HepG2 (cell line): Measurements from ENCODE around the gene SLC35B2. TPM values are rescaled to one million over a fixed set of nuclear protein-coding genes. Genes with fewer than 3 reads are reported as not detected.

Experiments used
- CTCF ChIP-seq: sonication (generic); formaldehyde crosslinking; IDR thresholded peaks from 2 replicates; pipeline ENCODE4 v1.5.0; 2020; ENCODE audit warnings: mild to moderate bottlenecking, missing genetic modification reagents, moderate library complexity
- SETDB1 ChIP-seq: sonication (generic); formaldehyde crosslinking; IDR thresholded peaks from 2 replicates; pipeline ENCODE4 v1.5.1; 2020; ENCODE audit warnings: missing genetic modification reagents, mild to moderate bottlenecking, borderline replicate concordance
- SNAPC4 ChIP-seq: sonication (generic); formaldehyde crosslinking; IDR thresholded peaks from 2 replicates; pipeline ENCODE4 v1.4.0; 2020; ENCODE audit warnings: mild to moderate bottlenecking, missing genetic modification reagents
- ZNF18 ChIP-seq: sonication (generic); formaldehyde crosslinking; IDR thresholded peaks from 2 replicates; pipeline ENCODE4 v1.8.0; 2022; ENCODE audit warnings: mild to moderate bottlenecking, missing genetic modification reagents; ENCODE audit not compliant: insufficient replicate concordance
- ZNF33A ChIP-seq: sonication (generic); formaldehyde crosslinking; IDR thresholded peaks from 2 replicates; pipeline ENCODE4 v1.5.1; 2020; ENCODE audit warnings: missing genetic modification reagents, mild to moderate bottlenecking, moderate library complexity, borderline replicate concordance
- ZNF354B ChIP-seq: sonication (generic); formaldehyde crosslinking; IDR thresholded peaks from 2 replicates; pipeline ENCODE4 v1.8.0; 2022; ENCODE audit warnings: mild to moderate bottlenecking, missing genetic modification reagents
- ZNF780A ChIP-seq: sonication (generic); formaldehyde crosslinking; IDR thresholded peaks from 2 replicates; pipeline ENCODE4 v1.8.0; 2022; ENCODE audit warnings: mild to moderate bottlenecking, missing genetic modification reagents, moderate library complexity
- polyA plus RNA-seq, 8 experiments: library from polyadenylated mRNA; depleted of rRNA in 3 of 8; stranded (reverse) in 7 of 8; unstranded in 1 of 8; fragments of >200 nt; fragmentation: Illumina TruSeq in 4 of 8; extraction: Trizol in 4 of 8; gene quantifications; 2 replicates each; pipeline versions ENCODE4 v1.2.1 to v1.2.3, GENCODE V29; 2011 to 2016; ENCODE audit warnings: low read depth in 4 of 8, missing spikeins in 1 of 8, mixed read lengths in 1 of 8; ENCODE audit not compliant: insufficient read depth in 1 of 8
- total RNA-seq, 5 experiments: library from RNA; depleted of rRNA; stranded (reverse); fragments of >200 nt; fragmentation: Illumina TruSeq; extraction: Trizol; gene quantifications; 2 replicates each; pipeline ENCODE4 v1.2.3, GENCODE V29; 2016; ENCODE audit warnings: low read depth in 1 of 5
- TF ChIP-seq, protein P1 (sequence below), 2 experiments: sonication (generic) in 1 of 2; formaldehyde crosslinking in 1 of 2; IDR thresholded peaks; 2 replicates each; pipeline versions ENCODE4 v1.4.0 to v1.6.1; 2018 to 2020; ENCODE audit warnings: missing genetic modification reagents in 2 of 2, borderline replicate concordance in 1 of 2, low read depth in 1 of 2, mild to moderate bottlenecking in 1 of 2, missing biosample characterization in 1 of 2
- TF ChIP-seq, protein P2 (sequence below): sonication (generic); formaldehyde crosslinking; IDR thresholded peaks from 2 replicates; pipeline ENCODE4 v1.4.0; 2020; ENCODE audit warnings: mild to moderate bottlenecking, low read depth, missing genetic modification reagents
- TF ChIP-seq, protein P3 (sequence below): sonication (generic); formaldehyde crosslinking; IDR thresholded peaks from 2 replicates; pipeline ENCODE4 v1.5.1; 2020; ENCODE audit warnings: mild to moderate bottlenecking, missing genetic modification reagents, borderline replicate concordance

SLC35B2 gene
- total and polyA plus RNA-seq, 2 of the 13 experiments (the other 11 are each of a cell fraction or from before 2014, with no cell fraction given): 61.1 to 148 TPM

DNA sequence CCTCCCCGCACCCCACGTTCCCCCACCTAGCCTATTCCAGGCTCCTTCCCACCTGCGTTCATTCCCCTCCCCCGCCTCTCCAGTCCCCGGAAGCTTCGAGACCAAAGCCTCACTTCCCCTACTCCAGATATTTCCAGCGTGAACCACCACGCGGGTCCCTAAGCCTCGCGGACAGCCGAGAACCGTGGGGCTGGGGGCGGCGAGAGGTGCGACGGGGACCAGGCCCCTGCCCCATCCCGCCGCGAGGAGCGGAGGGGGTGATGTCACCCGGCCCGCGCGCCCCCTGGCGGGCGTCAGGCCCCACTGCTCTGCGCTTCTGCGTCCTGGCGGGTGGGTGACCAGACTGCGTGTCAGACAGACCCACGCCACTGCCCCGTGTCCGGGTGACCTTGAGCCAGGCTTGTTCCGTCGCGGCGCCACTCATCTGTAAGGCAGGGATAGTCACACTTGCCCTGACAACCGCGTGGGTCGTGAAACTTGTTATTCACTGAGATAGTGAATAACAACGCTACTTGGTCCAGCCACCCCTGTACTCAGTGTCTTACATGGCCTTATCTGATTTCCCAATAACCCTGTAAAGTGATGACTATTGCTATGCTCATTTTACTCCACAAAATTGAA, 19.4 kb downstream of the SLC35B2 start (continued):
- no peak for TF ChIP-seq ZNF18
- TF ChIP-seq, protein P1, sequence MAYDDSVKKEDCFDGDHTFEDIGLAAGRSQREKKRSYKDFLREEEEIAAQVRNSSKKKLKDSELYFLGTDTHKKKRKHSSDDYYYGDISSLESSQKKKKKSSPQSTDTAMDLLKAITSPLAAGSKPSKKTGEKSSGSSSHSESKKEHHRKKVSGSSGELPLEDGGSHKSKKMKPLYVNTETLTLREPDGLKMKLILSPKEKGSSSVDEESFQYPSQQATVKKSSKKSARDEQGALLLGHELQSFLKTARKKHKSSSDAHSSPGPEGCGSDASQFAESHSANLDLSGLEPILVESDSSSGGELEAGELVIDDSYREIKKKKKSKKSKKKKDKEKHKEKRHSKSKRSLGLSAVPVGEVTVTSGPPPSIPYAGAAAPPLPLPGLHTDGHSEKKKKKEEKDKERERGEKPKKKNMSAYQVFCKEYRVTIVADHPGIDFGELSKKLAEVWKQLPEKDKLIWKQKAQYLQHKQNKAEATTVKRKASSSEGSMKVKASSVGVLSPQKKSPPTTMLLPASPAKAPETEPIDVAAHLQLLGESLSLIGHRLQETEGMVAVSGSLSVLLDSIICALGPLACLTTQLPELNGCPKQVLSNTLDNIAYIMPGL (CRISPR knock-in tag; IDR thresholded peaks at IDR 0.05; ENCODE audit: borderline replicate concordance in 1 of 2, low read depth in 1 of 2): peak; percentile 97 to 99
- TF ChIP-seq, protein P2, sequence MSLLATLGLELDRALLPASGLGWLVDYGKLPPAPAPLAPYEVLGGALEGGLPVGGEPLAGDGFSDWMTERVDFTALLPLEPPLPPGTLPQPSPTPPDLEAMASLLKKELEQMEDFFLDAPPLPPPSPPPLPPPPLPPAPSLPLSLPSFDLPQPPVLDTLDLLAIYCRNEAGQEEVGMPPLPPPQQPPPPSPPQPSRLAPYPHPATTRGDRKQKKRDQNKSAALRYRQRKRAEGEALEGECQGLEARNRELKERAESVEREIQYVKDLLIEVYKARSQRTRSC: no peak
- no peak for TF ChIP-seq SETDB1 (CRISPR knock-in tag)
- TF ChIP-seq CTCF (CRISPR knock-in tag): peak; percentile 95
- TF ChIP-seq ZNF780A (CRISPR knock-in tag): no peak
- TF ChIP-seq ZNF354B (CRISPR knock-in tag): peak; percentile 70; the same call in 1 of the 2 replicates
- TF ChIP-seq SNAPC4 (CRISPR knock-in tag): peak; percentile 39
- no peak for TF ChIP-seq ZNF33A (CRISPR knock-in tag)
- TF ChIP-seq, protein P3, sequence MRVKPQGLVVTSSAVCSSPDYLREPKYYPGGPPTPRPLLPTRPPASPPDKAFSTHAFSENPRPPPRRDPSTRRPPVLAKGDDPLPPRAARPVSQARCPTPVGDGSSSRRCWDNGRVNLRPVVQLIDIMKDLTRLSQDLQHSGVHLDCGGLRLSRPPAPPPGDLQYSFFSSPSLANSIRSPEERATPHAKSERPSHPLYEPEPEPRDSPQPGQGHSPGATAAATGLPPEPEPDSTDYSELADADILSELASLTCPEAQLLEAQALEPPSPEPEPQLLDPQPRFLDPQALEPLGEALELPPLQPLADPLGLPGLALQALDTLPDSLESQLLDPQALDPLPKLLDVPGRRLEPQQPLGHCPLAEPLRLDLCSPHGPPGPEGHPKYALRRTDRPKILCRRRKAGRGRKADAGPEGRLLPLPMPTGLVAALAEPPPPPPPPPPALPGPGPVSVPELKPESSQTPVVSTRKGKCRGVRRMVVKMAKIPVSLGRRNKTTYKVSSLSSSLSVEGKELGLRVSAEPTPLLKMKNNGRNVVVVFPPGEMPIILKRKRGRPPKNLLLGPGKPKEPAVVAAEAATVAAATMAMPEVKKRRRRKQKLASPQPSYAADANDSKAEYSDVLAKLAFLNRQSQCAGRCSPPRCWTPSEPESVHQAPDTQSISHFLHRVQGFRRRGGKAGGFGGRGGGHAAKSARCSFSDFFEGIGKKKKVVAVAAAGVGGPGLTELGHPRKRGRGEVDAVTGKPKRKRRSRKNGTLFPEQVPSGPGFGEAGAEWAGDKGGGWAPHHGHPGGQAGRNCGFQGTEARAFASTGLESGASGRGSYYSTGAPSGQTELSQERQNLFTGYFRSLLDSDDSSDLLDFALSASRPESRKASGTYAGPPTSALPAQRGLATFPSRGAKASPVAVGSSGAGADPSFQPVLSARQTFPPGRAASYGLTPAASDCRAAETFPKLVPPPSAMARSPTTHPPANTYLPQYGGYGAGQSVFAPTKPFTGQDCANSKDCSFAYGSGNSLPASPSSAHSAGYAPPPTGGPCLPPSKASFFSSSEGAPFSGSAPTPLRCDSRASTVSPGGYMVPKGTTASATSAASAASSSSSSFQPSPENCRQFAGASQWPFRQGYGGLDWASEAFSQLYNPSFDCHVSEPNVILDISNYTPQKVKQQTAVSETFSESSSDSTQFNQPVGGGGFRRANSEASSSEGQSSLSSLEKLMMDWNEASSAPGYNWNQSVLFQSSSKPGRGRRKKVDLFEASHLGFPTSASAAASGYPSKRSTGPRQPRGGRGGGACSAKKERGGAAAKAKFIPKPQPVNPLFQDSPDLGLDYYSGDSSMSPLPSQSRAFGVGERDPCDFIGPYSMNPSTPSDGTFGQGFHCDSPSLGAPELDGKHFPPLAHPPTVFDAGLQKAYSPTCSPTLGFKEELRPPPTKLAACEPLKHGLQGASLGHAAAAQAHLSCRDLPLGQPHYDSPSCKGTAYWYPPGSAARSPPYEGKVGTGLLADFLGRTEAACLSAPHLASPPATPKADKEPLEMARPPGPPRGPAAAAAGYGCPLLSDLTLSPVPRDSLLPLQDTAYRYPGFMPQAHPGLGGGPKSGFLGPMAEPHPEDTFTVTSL (CRISPR knock-in tag): no peak
